Mucosa of descending colon (tissue), 3 donors: ENCODE data around the gene MBD4. TPM values are rescaled to one million over a fixed set of nuclear protein-coding genes. Genes with fewer than 3 reads are reported as not detected.
"Not testable (repeated sequence)": the region's sequence is repeated elsewhere in the genome, so short reads cannot be mapped to it uniquely, and the experiment has no call there.

Source experiments
- ATAC-seq: fragments of 200-7000 bp; cut with Tn5 transposase; one replicate; pipeline ENCODE4 v1.9.1; 2020; ENCODE audit warnings: mild to moderate bottlenecking, moderate library complexity
- DNase-seq, 3 donors: peaks; one replicate each; pipeline ENCODE4 v3.0.0-alpha.2; 2020
- H3K36me3 ChIP-seq: fragments of 200-600 bp; one replicate; pipeline ENCODE4 v1.8.0; 2021; ENCODE audit warnings: low read depth, mild to moderate bottlenecking
- H3K4me1 ChIP-seq: fragments of 200-600 bp; one replicate; pipeline ENCODE4 v1.8.0; 2021; ENCODE audit warnings: low read depth, mild to moderate bottlenecking
- H3K4me3 ChIP-seq: fragments of 200-600 bp; one replicate; pipeline ENCODE4 v1.8.0; 2021; ENCODE audit warnings: mild to moderate bottlenecking
- H3K9me3 ChIP-seq: fragments of 200-600 bp; one replicate; pipeline ENCODE4 v1.8.0; 2021; ENCODE audit warnings: mild to moderate bottlenecking
- CTCF ChIP-seq: fragments of 200-600 bp; IDR thresholded peaks from one replicate; pipeline ENCODE4 v1.8.0; 2022; ENCODE audit warnings: antibody characterized with exemption, mild to moderate bottlenecking
- intact Hi-C, 2 donors: fragments of 100-400 bp; cut with DNase I in 1 of 2; cut with micrococcal nuclease in 1 of 2; formaldehyde crosslinking; loops; one replicate each; pipeline versions ENCODE4 v1.11.0 to v1.11.1; 2022; cut with DNase I, micrococcal nuclease
- long read RNA-seq, 2 donors: library from polyadenylated mRNA; unstranded; transcript quantifications; one replicate each; pipeline ENCODE4 v2.0.0, GENCODE V29; 2019 to 2021
- total RNA-seq, 3 donors: library from RNA; stranded (reverse); fragmentation: NEBNext Ultra II Directional in 2 of 3; extraction: Animal tissue kit (Norgen Biotek cat#: 25700) in 2 of 3; gene quantifications; one replicate each; pipeline versions ENCODE4 v1.2.1 to v1.2.4, GENCODE V29; 2021 to 2023
- donor health status: DM: no; HTN: no; CAD: no; lungs with moderate emphysema.
- donor health status: DM: no; HTN: no; CAD: no.
- donor health status: DM: no; HTN: yes; CAD: no.

The MBD4 gene
- total RNA-seq: 10 to 100 TPM; 26.6 to 30.6 (median 27.2) TPM
- long read RNA-seq, donor 1, transcript MBD4-201 (8 exons, 2,470 nt): minor isoform, 9 of 46 reads
- long read RNA-seq, donor 1, transcript MBD4-203 (8 exons, 2,478 nt): major isoform, 20 of 46 reads
- long read RNA-seq, donor 1, partial matches to known transcripts: 10 of 46 reads
- long read RNA-seq, donor 1, other reads (novel, unspliced or antisense): 3 of 46 reads
- long read RNA-seq, donor 2, partial matches to known transcripts: 19 of 24 reads
- long read RNA-seq, donor 2, other reads (novel, unspliced or antisense): 1 of 24 reads

GRCh38 chr3:129439817-129440617 is at the start of gene MBD4, which contains the start of gene IFT122:
MBD4 (minus strand) TSS chr3:129439948; CDS start chr3:129439833, 115 bp downstream.
IFT122 (plus strand) TSS chr3:129440224; CDS start chr3:129440331, 107 bp downstream.
- Histone ChIP-seq H3K36me3 (no peaks in the 10 kb centered on the region), H3K4me3 (peak within 1 kb of the TSS; percentile 76), H3K4me1 (peaks cover 27% of the 10 kb centered on the region), H3K9me3 (no peaks in the 10 kb centered on the region)
- intact Hi-C loops: no loop called here
- ATAC-seq: peak; percentile 93
- peak; percentile 98 to 99 (median 98) for DNase-seq
- TF ChIP-seq CTCF: no peak

- intact Hi-C loops: not testable (repeated sequence)
Measured at GRCh38 chr3:129489258-129489657, 49.5 kb upstream of the MBD4 start.

GRCh38 chr3:129487868-129488335 is 48.2 kb upstream of the MBD4 start:
- H3K9me3 ChIP-seq, H3K4me3 ChIP-seq, ATAC-seq, DNase-seq, intact Hi-C loops, H3K4me1 ChIP-seq, H3K36me3 ChIP-seq: not testable (repeated sequence)

More at GRCh38 chr3:129489258-129489657, 49.5 kb upstream of the MBD4 start:
- H3K9me3 ChIP-seq, DNase-seq, H3K36me3 ChIP-seq, H3K4me1 ChIP-seq, H3K4me3 ChIP-seq, ATAC-seq: not testable (repeated sequence)

- ATAC-seq: no peak
- intact Hi-C loops: no loop called here
Measured at GRCh38 chr3:129487183-129487867, 47.6 kb upstream of the MBD4 start.

GRCh38 chr3:129486664-129487035 is 46.9 kb upstream of the MBD4 start:
- intact Hi-C loops: no loop called here
- H3K36me3 ChIP-seq: no peaks in the 10 kb centered on the region
- no peak overlapping the region for H3K4me3 ChIP-seq
- ATAC-seq: no peak
- TF ChIP-seq CTCF: no peak
- no peaks in the 10 kb centered on the region for H3K4me1 ChIP-seq
- DNase-seq: no peak
- H3K9me3 ChIP-seq: no peaks in the 10 kb centered on the region

More at GRCh38 chr3:129487183-129487867, 47.6 kb upstream of the MBD4 start:
- no peaks in the 10 kb centered on the region for H3K36me3 ChIP-seq
- TF ChIP-seq CTCF: no peak
- H3K4me1 ChIP-seq: no peaks in the 10 kb centered on the region
- no peak overlapping the region for H3K4me3 ChIP-seq
- no peak for DNase-seq
- H3K9me3 ChIP-seq: no peaks in the 10 kb centered on the region

- no peaks in the 10 kb centered on the region for H3K4me1 ChIP-seq
- no peaks in the 10 kb centered on the region for H3K9me3 ChIP-seq
- intact Hi-C loops: no loop called here
- H3K4me3 ChIP-seq: no peak overlapping the region
- no peak for TF ChIP-seq CTCF
- ATAC-seq (peak; percentile 51), DNase-seq (peak; percentile 50 to 87 (median 52))
- no peaks in the 10 kb centered on the region for H3K36me3 ChIP-seq
Measured at GRCh38 chr3:129485721-129486663, 46.2 kb upstream of the MBD4 start.

- H3K4me3 ChIP-seq, ATAC-seq, H3K36me3 ChIP-seq, H3K4me1 ChIP-seq, H3K9me3 ChIP-seq, DNase-seq, intact Hi-C loops: not testable (repeated sequence)
Measured at GRCh38 chr3:129485146-129485545, 45.4 kb upstream of the MBD4 start.
